GM12864 (cell line): ENCODE measurements around the gene PRKCSH.

ENCODE experiments used
- DNase-seq: peaks from one replicate; pipeline ENCODE4 v3.0.0-alpha.2; 2011; ENCODE audit warnings: low read depth
- H3K4me3 ChIP-seq: 2 replicates; pipeline ENCODE4 v1.5.1; 2011; ENCODE audit warnings: mild to moderate bottlenecking, low read depth, low read length, control low read depth
- CTCF ChIP-seq: IDR thresholded peaks from 2 replicates; pipeline ENCODE4 v1.5.1; 2011; ENCODE audit warnings: low read depth, mild to moderate bottlenecking, moderate library complexity, low read length, control low read depth, inconsistent platforms; ENCODE audit errors: missing control alignments

Gene PRKCSH

DNA sequence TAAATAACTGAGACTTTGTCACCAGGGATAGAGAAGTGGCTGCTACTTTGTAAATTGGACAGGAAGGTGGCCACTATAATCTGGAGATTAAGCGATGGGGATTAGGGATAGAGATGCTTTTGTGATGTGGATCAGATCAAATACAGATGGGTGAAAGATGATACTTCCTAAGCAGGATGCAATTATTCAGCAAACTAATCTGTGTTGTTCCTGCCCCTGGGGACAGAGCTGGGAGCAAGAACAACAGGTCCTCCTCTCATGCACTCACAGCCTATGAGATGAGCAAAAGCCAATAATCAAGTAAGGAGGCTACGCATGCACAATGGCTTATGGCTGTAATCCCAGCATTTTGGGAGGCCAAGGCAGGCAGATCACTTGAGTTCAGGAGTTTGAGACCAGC lies 20.9 kb upstream of the PRKCSH start:
- H3K4me3 ChIP-seq, result no peak overlapping the region
- no peak for DNase-seq
- no peak for TF ChIP-seq CTCF

DNA sequence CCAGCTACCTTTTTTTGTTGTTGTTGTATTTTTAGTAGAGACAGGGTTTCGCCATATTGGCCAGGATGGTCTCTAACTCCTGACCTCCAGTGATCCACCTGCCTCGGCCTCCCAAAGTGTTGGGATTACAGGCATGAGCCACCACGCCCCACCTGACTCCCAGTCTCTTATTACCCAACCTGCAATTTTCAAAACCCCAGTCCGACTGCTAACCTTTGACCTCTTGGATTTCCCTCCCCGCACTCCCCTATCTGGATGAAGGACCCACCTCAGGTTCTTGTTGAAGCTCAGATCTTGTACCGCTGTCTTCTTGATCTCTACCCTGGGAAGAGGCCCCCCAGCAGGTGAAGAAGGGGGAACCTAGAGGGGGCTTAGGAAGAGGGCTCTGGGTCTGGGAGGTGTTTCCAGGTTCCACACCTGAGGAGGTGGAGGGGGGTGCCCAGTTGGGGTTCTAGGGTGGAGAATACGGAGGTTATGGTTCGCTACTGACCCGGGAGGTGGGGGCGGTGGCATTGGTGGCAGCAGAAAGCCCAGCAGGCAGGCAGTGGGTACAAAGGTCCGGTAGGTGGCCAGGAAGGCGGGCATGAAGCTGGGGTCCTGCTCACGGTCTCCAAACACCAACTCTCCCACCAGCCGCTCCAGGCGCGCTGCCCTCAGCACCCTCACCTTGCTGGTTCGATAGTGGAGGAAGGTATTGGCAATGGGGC lies 18.9 kb upstream of the PRKCSH start:
- H3K4me3 ChIP-seq, result no peak overlapping the region
- TF ChIP-seq CTCF, result no peak
- DNase-seq, result no peak

DNA sequence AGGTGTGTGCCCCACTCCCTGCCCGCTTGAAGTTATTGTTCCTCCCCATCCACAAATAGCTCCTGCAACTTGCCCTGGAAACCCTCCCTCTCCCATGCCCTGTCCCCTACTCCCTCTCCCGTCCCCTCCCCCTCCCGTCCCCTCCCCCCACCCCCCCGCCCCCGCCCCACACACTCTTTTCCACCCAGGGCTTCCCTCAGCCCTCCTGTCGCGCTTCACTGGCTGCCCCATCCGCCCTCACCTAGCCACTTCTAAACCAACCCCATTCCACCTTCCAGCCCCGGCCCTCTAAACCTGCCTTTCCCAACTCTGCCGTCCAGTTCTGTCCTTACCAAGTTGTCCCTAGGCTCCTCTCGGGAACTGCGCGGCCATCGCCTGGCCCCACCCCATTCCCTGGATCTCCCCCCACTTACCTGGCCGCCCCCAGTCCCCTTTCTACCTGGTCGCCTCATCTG lies 17.3 kb upstream of the PRKCSH start:
- no peak for TF ChIP-seq CTCF
- DNase-seq, result no peak
- H3K4me3 ChIP-seq, result no peak overlapping the region

GRCh38 chr19:11418549-11419506 lies 16.6 kb upstream of the PRKCSH start, which contains the start of gene RGL3:
Gene RGL3, minus strand, starts transcription at chr19:11419314. Its CDS starts 36 bp downstream, at chr19:11419278.
- TF ChIP-seq CTCF, result no peak
- DNase-seq, result no peak
- H3K4me3 ChIP-seq, result no peak within 1 kb of the TSS

DNA sequence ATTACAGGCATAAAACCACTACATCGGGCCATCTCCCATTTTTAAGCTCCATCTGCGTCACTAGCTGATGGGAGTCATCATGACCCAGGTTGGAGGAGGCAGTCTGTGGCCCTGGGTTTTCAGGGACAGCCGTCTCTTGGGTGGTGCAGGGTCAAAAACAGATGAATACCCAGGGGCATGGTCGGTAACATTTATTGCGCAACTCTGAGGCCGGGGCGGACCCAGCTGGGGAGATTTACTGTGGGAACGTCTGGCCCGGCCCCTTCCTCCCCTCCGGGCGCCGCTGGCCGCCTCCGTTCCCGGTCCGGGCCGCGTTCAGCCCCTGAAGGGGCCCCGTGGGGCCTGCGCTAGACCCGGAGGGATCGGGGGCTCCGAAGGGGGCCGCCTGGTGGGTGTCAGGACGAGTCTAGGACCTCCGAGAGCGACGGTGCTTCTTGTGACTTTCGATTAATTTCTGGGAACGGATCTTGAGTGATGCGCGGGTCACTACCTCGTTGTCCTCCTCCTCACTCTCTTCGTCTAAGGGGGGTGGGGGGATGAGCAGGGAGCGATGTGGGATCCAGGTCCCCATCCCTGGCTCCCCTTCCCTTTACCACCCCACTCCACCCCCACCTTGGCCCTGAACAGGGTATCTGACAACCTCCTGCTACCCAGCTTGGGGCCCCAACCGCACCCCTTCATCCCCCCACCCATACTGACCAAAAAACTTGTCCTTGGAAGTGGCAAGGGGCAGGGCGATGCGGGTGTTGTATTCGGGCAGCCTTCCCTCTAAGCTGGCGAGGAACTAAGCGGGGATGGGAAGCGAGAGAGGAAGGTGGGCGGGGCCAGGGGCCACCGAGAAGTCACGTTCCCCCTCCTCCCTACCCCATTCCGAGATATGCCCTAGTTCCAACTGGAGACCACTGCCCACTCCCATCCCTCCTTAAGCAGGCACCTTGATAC lies 14.7 kb upstream of the PRKCSH start:
- TF ChIP-seq CTCF, result no peak
- no peak for DNase-seq
- peak overlapping the region; percentile 24; the same call in 1 of the 2 replicates for H3K4me3 ChIP-seq

- no peak for TF ChIP-seq CTCF
- DNase-seq, result no peak
- H3K4me3 ChIP-seq, result peak overlapping the region; percentile 24
Measured at GRCh38 chr19:11421371-11422098, 13.9 kb upstream of the PRKCSH start.
